Astrocyte (in vitro differentiated cells and primary cell): ENCODE measurements around the gene MPRIP.

ENCODE experiments used
- CTCF ChIP-seq: IDR thresholded peaks from 2 replicates; pipeline ENCODE4 v1.5.1; 2011; ENCODE audit warnings: low read depth, mild to moderate bottlenecking, inconsistent platforms, low read length, moderate library complexity; ENCODE audit not compliant: insufficient read depth
- EZH2 ChIP-seq: IDR thresholded peaks from 2 replicates; pipeline ENCODE4 v1.6.1; 2012; ENCODE audit warnings: mild to moderate bottlenecking, low read length, inconsistent platforms; ENCODE audit not compliant: insufficient read depth

- TF ChIP-seq CTCF (no peak), EZH2 (no peak)
Measured at GRCh38 chr17:17177176-17177575, 134.9 kb downstream of the MPRIP start.
